ENCODE results near the gene ZNF45.

Gene ZNF45

GRCh38 chr19:43934985-43935708 is at the start of gene ZNF45:
ZNF45 (minus strand) TSS chr19:43935282; CDS start chr19:43922185, 13,097 bp downstream.
- no peak for TF ChIP-seq EZH2phosphoT487 (IDR thresholded peaks at IDR 0.05; ENCODE audit: borderline replicate concordance)
- TF ChIP-seq CTCF (conservative IDR thresholded peaks at IDR 0.05; ENCODE audit: low read length), result no peak
- Histone ChIP-seq H3K27me3 (ENCODE audit: insufficient read depth, low read length, poor library complexity, severe bottlenecking) (no peaks in the 10 kb centered on the region), H3K79me2 (ENCODE audit: insufficient read depth, low read length) (peaks cover 23% of the 10 kb centered on the region), H2AFZ (ENCODE audit: low read length) (peak within 1 kb of the TSS; percentile 90), H3K4me1 (ENCODE audit: insufficient read depth, low read length, poor library complexity, severe bottlenecking) (peaks cover 24% of the 10 kb centered on the region), H3K36me3 (ENCODE audit: insufficient read depth, low read length) (0 out of 2 replicates have a peak, but pooled peaks cover 6% of the 10 kb centered on the region), H3K4me2 (ENCODE audit: low read depth, low read length, poor library complexity, severe bottlenecking) (peak within 1 kb of the TSS; percentile 78), H4K20me1 (ENCODE audit: insufficient read depth, low read length, poor library complexity, severe bottlenecking) (no peaks in the 10 kb centered on the region), H3F3A (ENCODE audit: low read depth) (no peaks in the 10 kb centered on the region), H3K9ac (ENCODE audit: low read depth, low read length, poor library complexity, severe bottlenecking) (peak within 1 kb of the TSS; percentile 88), H3K9me2 (replicated peaks; ENCODE audit: low read depth, low read length) (no peaks in the 10 kb centered on the region), H3K4me3 (ENCODE audit: low read length, poor library complexity, severe bottlenecking) (peak within 1 kb of the TSS; percentile 86), H3K9me3 (ENCODE audit: insufficient read depth, low read depth, low read length) (no peaks in the 10 kb centered on the region)

DNA sequence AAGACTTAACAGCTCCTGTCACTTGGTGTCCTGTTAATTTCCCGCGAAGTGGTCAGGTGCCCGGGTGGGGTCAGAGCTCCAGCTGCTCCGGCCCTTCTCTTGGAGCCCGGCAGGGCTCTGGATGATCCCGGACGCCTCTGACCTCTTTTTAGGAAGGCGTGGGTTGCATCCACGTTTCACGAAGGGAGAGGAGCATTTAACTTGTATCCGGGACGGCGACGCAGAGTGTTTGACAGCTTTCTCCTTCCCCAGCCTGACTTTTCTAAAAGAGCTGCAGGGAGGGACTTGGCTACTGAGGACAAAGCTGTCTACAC is 49.6 kb upstream of the ZNF45 start:
- Histone ChIP-seq H3K4me3 (ENCODE audit: low read length, poor library complexity, severe bottlenecking) (peak overlapping the region; percentile 87), H3K9me3 (ENCODE audit: insufficient read depth, low read depth, low read length) (no peaks in the 10 kb centered on the region), H3K27me3 (ENCODE audit: insufficient read depth, low read length, poor library complexity, severe bottlenecking) (no peaks in the 10 kb centered on the region), H4K20me1 (ENCODE audit: insufficient read depth, low read length, poor library complexity, severe bottlenecking) (no peaks in the 10 kb centered on the region), H3F3A (ENCODE audit: low read depth) (no peaks in the 10 kb centered on the region), H3K36me3 (ENCODE audit: insufficient read depth, low read length) (no peaks in the 10 kb centered on the region), H3K9ac (ENCODE audit: low read depth, low read length, poor library complexity, severe bottlenecking) (peak overlapping the region; percentile 74), H2AFZ (ENCODE audit: low read length) (peak overlapping the region; percentile 85), H3K9me2 (replicated peaks; ENCODE audit: low read depth, low read length) (no peaks in the 10 kb centered on the region), H3K4me2 (ENCODE audit: low read depth, low read length, poor library complexity, severe bottlenecking) (peak overlapping the region; percentile 85), H3K4me1 (ENCODE audit: insufficient read depth, low read length, poor library complexity, severe bottlenecking) (peaks cover 5% of the 10 kb centered on the region), H3K79me2 (ENCODE audit: insufficient read depth, low read length) (no peaks in the 10 kb centered on the region; the same call in 1 of the 2 replicates)
- TF ChIP-seq CTCF (conservative IDR thresholded peaks at IDR 0.05; ENCODE audit: low read length) (no peak), EZH2phosphoT487 (IDR thresholded peaks at IDR 0.05; ENCODE audit: borderline replicate concordance) (no peak)

GRCh38 chr19:43983912-43984686 is 49.0 kb upstream of the ZNF45 start, which contains the start of gene ZNF155:
ZNF155 (plus strand) TSS chr19:43984188; CDS start chr19:43988544, 4,356 bp downstream.
- Histone ChIP-seq H4K20me1 (ENCODE audit: insufficient read depth, low read length, poor library complexity, severe bottlenecking) (no peaks in the 10 kb centered on the region), H3K9me3 (ENCODE audit: insufficient read depth, low read depth, low read length) (no peaks in the 10 kb centered on the region), H3K36me3 (ENCODE audit: insufficient read depth, low read length) (no peaks in the 10 kb centered on the region), H3K4me1 (ENCODE audit: insufficient read depth, low read length, poor library complexity, severe bottlenecking) (peaks cover 5% of the 10 kb centered on the region), H3K9me2 (replicated peaks; ENCODE audit: low read depth, low read length) (no peaks in the 10 kb centered on the region), H3K4me2 (ENCODE audit: low read depth, low read length, poor library complexity, severe bottlenecking) (peak within 1 kb of the TSS; percentile 85), H3K27me3 (ENCODE audit: insufficient read depth, low read length, poor library complexity, severe bottlenecking) (no peaks in the 10 kb centered on the region), H3K4me3 (ENCODE audit: low read length, poor library complexity, severe bottlenecking) (peak within 1 kb of the TSS; percentile 87), H3K9ac (ENCODE audit: low read depth, low read length, poor library complexity, severe bottlenecking) (peak within 1 kb of the TSS; percentile 74), H3K79me2 (ENCODE audit: insufficient read depth, low read length) (no peaks in the 10 kb centered on the region; the same call in 1 of the 2 replicates), H3F3A (ENCODE audit: low read depth) (no peaks in the 10 kb centered on the region), H2AFZ (ENCODE audit: low read length) (peak within 1 kb of the TSS; percentile 85)
- TF ChIP-seq CTCF (conservative IDR thresholded peaks at IDR 0.05; ENCODE audit: low read length) (no peak), EZH2phosphoT487 (IDR thresholded peaks at IDR 0.05; ENCODE audit: borderline replicate concordance) (no peak)
